NCI-H774 (cell line): ENCODE results near the gene ACSF3.
"Not testable (repeated sequence)": the region's sequence is repeated elsewhere in the genome, so short reads cannot be mapped to it uniquely, and the experiment has no call there.

ENCODE experiments used
- DNase-seq: peaks from one replicate; lab custom pipeline; 2025; lab: John Stamatoyannopoulos, UW

The ACSF3 gene

GRCh38 chr16:89055894-89056555 is 37.6 kb upstream of the ACSF3 start:
- no peak for DNase-seq

- no peak for DNase-seq
Observed at GRCh38 chr16:89056592-89056991, 37.1 kb upstream of the ACSF3 start.

GRCh38 chr16:89057738-89058137 is 35.9 kb upstream of the ACSF3 start:
- no peak for DNase-seq

- DNase-seq = no peak
Observed at GRCh38 chr16:89058812-89059211, 34.8 kb upstream of the ACSF3 start.

GRCh38 chr16:89060207-89060794 is 33.4 kb upstream of the ACSF3 start:
- no peak for DNase-seq

GRCh38 chr16:89061086-89061485 is 32.6 kb upstream of the ACSF3 start:
- no peak for DNase-seq

- no peak for DNase-seq
Observed at GRCh38 chr16:89061590-89062380, 31.9 kb upstream of the ACSF3 start.

GRCh38 chr16:89062389-89063345 is 31.0 kb upstream of the ACSF3 start:
- no peak for DNase-seq

GRCh38 chr16:89063768-89064320 is 29.8 kb upstream of the ACSF3 start:
- DNase-seq = no peak

GRCh38 chr16:89064606-89065457 is 28.8 kb upstream of the ACSF3 start:
- DNase-seq = no peak

- DNase-seq = no peak
Observed at GRCh38 chr16:89065458-89065822, 28.2 kb upstream of the ACSF3 start.

- DNase-seq = no peak
Observed at GRCh38 chr16:89066721-89067120, 26.9 kb upstream of the ACSF3 start.

GRCh38 chr16:89067677-89068443 is 25.8 kb upstream of the ACSF3 start:
- DNase-seq = no peak

GRCh38 chr16:89068814-89069616 is 24.6 kb upstream of the ACSF3 start:
- DNase-seq = not testable (repeated sequence)

GRCh38 chr16:89069920-89070319 is 23.7 kb upstream of the ACSF3 start:
- DNase-seq = no peak

GRCh38 chr16:89070590-89070989 is 23.1 kb upstream of the ACSF3 start:
- DNase-seq = no peak

- no peak for DNase-seq
Observed at GRCh38 chr16:89071686-89072547, 21.7 kb upstream of the ACSF3 start.

GRCh38 chr16:89072548-89073130 is 21.0 kb upstream of the ACSF3 start:
- DNase-seq = no peak
